ENCODE measurements around the gene PCBP2. TPM values are rescaled to one million over a fixed set of nuclear protein-coding genes. Genes with fewer than 3 reads are reported as not detected.

The PCBP2 gene
- total RNA-seq, 1 donor from 2014 or later: 520 TPM

GRCh38 chr12:53506450-53506785, 54.5 kb downstream of the PCBP2 start:
- no peak for DNase-seq (ENCODE audit: extremely low read depth, low read depth, low spot score)

- no peak for DNase-seq (ENCODE audit: extremely low read depth, low read depth, low spot score)
Observed at GRCh38 chr12:53506881-53507602, 55.1 kb downstream of the PCBP2 start, which contains the start of gene NPFF. NPFF (minus strand) TSS chr12:53507484; CDS start chr12:53507474, 10 bp downstream.

- no peak for DNase-seq (ENCODE audit: extremely low read depth, low read depth, low spot score)
Observed at GRCh38 chr12:53507603-53507885, 55.6 kb downstream of the PCBP2 start.

GRCh38 chr12:53508534-53509170, 56.8 kb downstream of the PCBP2 start:
- peak; percentile 48 for DNase-seq (ENCODE audit: extremely low read depth, low read depth, low spot score)

- DNase-seq (ENCODE audit: extremely low read depth, low read depth, low spot score): no peak
Observed at GRCh38 chr12:53510181-53510812, 58.4 kb downstream of the PCBP2 start.

GRCh38 chr12:53513712-53514410, 62.0 kb downstream of the PCBP2 start:
- DNase-seq (ENCODE audit: extremely low read depth, low read depth, low spot score): no peak

- DNase-seq (ENCODE audit: extremely low read depth, low read depth, low spot score): no peak
Observed at GRCh38 chr12:53514628-53515290, 62.9 kb downstream of the PCBP2 start.

GRCh38 chr12:53515291-53515680, 63.4 kb downstream of the PCBP2 start:
- DNase-seq (ENCODE audit: extremely low read depth, low read depth, low spot score): no peak

GRCh38 chr12:53516758-53517455, 65.0 kb downstream of the PCBP2 start:
- DNase-seq (ENCODE audit: extremely low read depth, low read depth, low spot score): no peak

GRCh38 chr12:53518381-53518780, 66.5 kb downstream of the PCBP2 start:
- DNase-seq (ENCODE audit: extremely low read depth, low read depth, low spot score): no peak

GRCh38 chr12:53523131-53523530, 71.2 kb downstream of the PCBP2 start:
- no peak for DNase-seq (ENCODE audit: extremely low read depth, low read depth, low spot score)

GRCh38 chr12:53524476-53524875, 72.6 kb downstream of the PCBP2 start:
- DNase-seq (ENCODE audit: extremely low read depth, low read depth, low spot score): no peak

- no peak for DNase-seq (ENCODE audit: extremely low read depth, low read depth, low spot score)
Observed at GRCh38 chr12:53530061-53530460, 78.2 kb downstream of the PCBP2 start.

Other genes with a start within 250 kb of the PCBP2 start
- gene ITGB7, start 244.9 kb upstream of the PCBP2 start, total RNA-seq: not detected in 2 replicates
- 9.8 and 16.7 TPM in 2 replicates for gene RARG, start 219.9 kb upstream of the PCBP2 start, total RNA-seq
- gene ESPL1, start 183.8 kb upstream of the PCBP2 start, total RNA-seq: 2.6 and 4.8 TPM in 2 replicates
- 344 and 417 TPM in 2 replicates for gene PFDN5, start 156.6 kb upstream of the PCBP2 start, total RNA-seq
- gene MYG1, start 152.4 kb upstream of the PCBP2 start, total RNA-seq: 41.4 and 55.0 TPM in 2 replicates
- gene AAAS, start 130.5 kb upstream of the PCBP2 start, total RNA-seq: 51.8 and 56.7 TPM in 2 replicates
- not detected in 2 replicates for gene SP7, start 115.7 kb upstream of the PCBP2 start, total RNA-seq
- gene SP1, start 71.9 kb upstream of the PCBP2 start, total RNA-seq: 30.1 and 39.0 TPM in 2 replicates
- not detected in 2 replicates for gene AMHR2, start 28.2 kb upstream of the PCBP2 start, total RNA-seq
- gene PRR13, start 10.4 kb upstream of the PCBP2 start, total RNA-seq: 50.5 and 55.0 TPM in 2 replicates
- gene MAP3K12, start 47.4 kb downstream of the PCBP2 start, total RNA-seq: 22.6 and 29.2 TPM in 2 replicates
- 45.7 and 50.6 TPM in 2 replicates for gene TARBP2, start 49.2 kb downstream of the PCBP2 start, total RNA-seq
- gene NPFF, start 55.4 kb downstream of the PCBP2 start, total RNA-seq: 0.70 TPM in 1 of 2 replicates, not detected in the other
- gene ATF7, start 174.3 kb downstream of the PCBP2 start, total RNA-seq: 21.8 and 32.4 TPM in 2 replicates
- gene ATP5MC2, start 224.0 kb downstream of the PCBP2 start, total RNA-seq: 301 and 370 TPM in 2 replicates